ENCODE data around the gene CLDN4.
"Not testable (repeated sequence)": the region's sequence is repeated elsewhere in the genome, so short reads cannot be mapped to it uniquely, and the experiment has no call there.

Gene CLDN4

GRCh38 chr7:73830681-73831583 lies at the start of gene CLDN4:
CLDN4 (plus strand) TSS chr7:73830996; CDS start chr7:73831202, 206 bp downstream.
- DNase-seq, result no peak

- no peak for DNase-seq
Measured at GRCh38 chr7:73786588-73786987, 44.2 kb upstream of the CLDN4 start.

- not testable (repeated sequence) for DNase-seq
Measured at GRCh38 chr7:73787786-73788048, 43.1 kb upstream of the CLDN4 start.

- no peak for DNase-seq
Measured at GRCh38 chr7:73789051-73789450, 41.7 kb upstream of the CLDN4 start.

GRCh38 chr7:73791170-73791690 lies 39.6 kb upstream of the CLDN4 start:
- not testable (repeated sequence) for DNase-seq

- DNase-seq, result not testable (repeated sequence)
Measured at GRCh38 chr7:73795188-73795587, 35.6 kb upstream of the CLDN4 start.

GRCh38 chr7:73796656-73797055 lies 34.1 kb upstream of the CLDN4 start:
- DNase-seq, result not testable (repeated sequence)

GRCh38 chr7:73797176-73797575 lies 33.6 kb upstream of the CLDN4 start:
- DNase-seq, result not testable (repeated sequence)

- DNase-seq, result no peak
Measured at GRCh38 chr7:73799282-73800141, 31.3 kb upstream of the CLDN4 start.

- no peak for DNase-seq
Measured at GRCh38 chr7:73801577-73801976, 29.2 kb upstream of the CLDN4 start.

GRCh38 chr7:73802459-73802858 lies 28.3 kb upstream of the CLDN4 start:
- DNase-seq, result no peak

- DNase-seq, result no peak
Measured at GRCh38 chr7:73809467-73809951, 21.3 kb upstream of the CLDN4 start.

GRCh38 chr7:73810998-73811360 lies 19.8 kb upstream of the CLDN4 start:
- DNase-seq, result no peak

- peak in 1 of 2 experiments; percentile 24 for DNase-seq
Measured at GRCh38 chr7:73811760-73812168, 19.0 kb upstream of the CLDN4 start.

- no peak for DNase-seq
Measured at GRCh38 chr7:73812996-73813395, 17.8 kb upstream of the CLDN4 start.

GRCh38 chr7:73815436-73815835 lies 15.4 kb upstream of the CLDN4 start:
- no peak for DNase-seq

- DNase-seq, result no peak
Measured at GRCh38 chr7:73817121-73817520, 13.7 kb upstream of the CLDN4 start.

- no peak for DNase-seq
Measured at GRCh38 chr7:73820013-73820412, 10.8 kb upstream of the CLDN4 start.

- DNase-seq, result not testable (repeated sequence)
Measured at GRCh38 chr7:73821597-73822285, 9.1 kb upstream of the CLDN4 start.

GRCh38 chr7:73822319-73823173 lies 8.2 kb upstream of the CLDN4 start:
- peak; percentile 90 to 91 for DNase-seq

- no peak for DNase-seq
Measured at GRCh38 chr7:73823257-73823656, 7.5 kb upstream of the CLDN4 start.

Measured in SW 1271 (cell line).